HS-5 (cell line): Measurements from ENCODE around the gene IFT57.
A peak's percentile ranks its signal among the peaks of the same experiment; 100 is the strongest.

Experiments
- DNase-seq: peaks from one replicate; pipeline ENCODE4 v3.0.0-alpha.2; 2012; ENCODE audit warnings: low read depth

IFT57 gene

GRCh38 chr3:108218811-108219210 lies 3.4 kb downstream of the IFT57 start:
- no peak for DNase-seq

- no peak for DNase-seq
Measured at GRCh38 chr3:108215871-108216270, 6.4 kb downstream of the IFT57 start.

GRCh38 chr3:108209579-108209978 lies 12.6 kb downstream of the IFT57 start:
- no peak for DNase-seq

GRCh38 chr3:108208831-108209230 lies 13.4 kb downstream of the IFT57 start:
- DNase-seq: no peak

GRCh38 chr3:108202834-108203233 lies 19.4 kb downstream of the IFT57 start:
- DNase-seq: no peak

GRCh38 chr3:108202080-108202479 lies 20.1 kb downstream of the IFT57 start:
- no peak for DNase-seq

GRCh38 chr3:108201258-108201657 lies 21.0 kb downstream of the IFT57 start:
- DNase-seq: no peak

GRCh38 chr3:108200578-108200977 lies 21.6 kb downstream of the IFT57 start:
- no peak for DNase-seq

GRCh38 chr3:108200024-108200423 lies 22.2 kb downstream of the IFT57 start:
- DNase-seq: no peak

- DNase-seq: no peak
Measured at GRCh38 chr3:108191394-108191793, 30.8 kb downstream of the IFT57 start.

- no peak for DNase-seq
Measured at GRCh38 chr3:108190346-108190745, 31.9 kb downstream of the IFT57 start.

- DNase-seq: no peak
Measured at GRCh38 chr3:108189440-108189839, 32.8 kb downstream of the IFT57 start.

- no peak for DNase-seq
Measured at GRCh38 chr3:108185536-108185935, 36.7 kb downstream of the IFT57 start.

- no peak for DNase-seq
Measured at GRCh38 chr3:108184824-108185223, 37.4 kb downstream of the IFT57 start.

- DNase-seq: no peak
Measured at GRCh38 chr3:108183971-108184370, 38.3 kb downstream of the IFT57 start.

- no peak for DNase-seq
Measured at GRCh38 chr3:108183181-108183580, 39.0 kb downstream of the IFT57 start.

GRCh38 chr3:108182339-108182738 lies 39.9 kb downstream of the IFT57 start:
- DNase-seq: no peak

- no peak for DNase-seq
Measured at GRCh38 chr3:108181172-108181571, 41.1 kb downstream of the IFT57 start.

- DNase-seq: peak; percentile 75
Measured at GRCh38 chr3:108180194-108180593, 42.0 kb downstream of the IFT57 start.

GRCh38 chr3:108178676-108179075 lies 43.5 kb downstream of the IFT57 start:
- peak; percentile 69 for DNase-seq

- DNase-seq: no peak
Measured at GRCh38 chr3:108177536-108177935, 44.7 kb downstream of the IFT57 start.

- no peak for DNase-seq
Measured at GRCh38 chr3:108175352-108175751, 46.9 kb downstream of the IFT57 start.

- DNase-seq: no peak
Measured at GRCh38 chr3:108171106-108171505, 51.1 kb downstream of the IFT57 start.

- DNase-seq: no peak
Measured at GRCh38 chr3:108164391-108164790, 57.8 kb downstream of the IFT57 start.

- DNase-seq: peak; percentile 94
Measured at GRCh38 chr3:108159865-108160264, 62.4 kb downstream of the IFT57 start.
